ENCODE data around the gene GPATCH8.
A peak's percentile ranks its signal among the peaks of the same experiment; 100 is the strongest.
"Not testable (repeated sequence)": the region's sequence is repeated elsewhere in the genome, so short reads cannot be mapped to it uniquely, and the experiment has no call there.

The GPATCH8 gene

GRCh38 chr17:44376779-44377178, 126.4 kb downstream of the GPATCH8 start:
- Histone ChIP-seq H3K4me3 (no peak overlapping the region), H3K36me3 (replicated peaks) (no peaks in the 10 kb centered on the region), H3K4me1 (no peaks in the 10 kb centered on the region), H3K27me3 (ENCODE audit: low read depth) (no peaks in the 10 kb centered on the region), H3K9me3 (no peaks in the 10 kb centered on the region)
- in situ Hi-C loops (cut with MboI; ENCODE audit: low sequenced_read_pairs), result no loop called here
- DNase-seq (ENCODE audit: low spot score in 2 of 2), result no peak

- no peaks in the 10 kb centered on the region for H3K9me3 ChIP-seq
- H3K4me3 ChIP-seq, result no peak overlapping the region
- no peaks in the 10 kb centered on the region for H3K36me3 ChIP-seq (replicated peaks)
- H3K4me1 ChIP-seq, result no peaks in the 10 kb centered on the region
- H3K27me3 ChIP-seq (ENCODE audit: low read depth), result no peaks in the 10 kb centered on the region
- DNase-seq (ENCODE audit: low spot score in 2 of 2), result peak in 1 of 2 experiments; percentile 62
- in situ Hi-C loops (cut with MboI; ENCODE audit: low sequenced_read_pairs), result no loop called here
These were observed 127.1 kb downstream of the GPATCH8 start for GRCh38 chr17:44376124-44376523.

DNA sequence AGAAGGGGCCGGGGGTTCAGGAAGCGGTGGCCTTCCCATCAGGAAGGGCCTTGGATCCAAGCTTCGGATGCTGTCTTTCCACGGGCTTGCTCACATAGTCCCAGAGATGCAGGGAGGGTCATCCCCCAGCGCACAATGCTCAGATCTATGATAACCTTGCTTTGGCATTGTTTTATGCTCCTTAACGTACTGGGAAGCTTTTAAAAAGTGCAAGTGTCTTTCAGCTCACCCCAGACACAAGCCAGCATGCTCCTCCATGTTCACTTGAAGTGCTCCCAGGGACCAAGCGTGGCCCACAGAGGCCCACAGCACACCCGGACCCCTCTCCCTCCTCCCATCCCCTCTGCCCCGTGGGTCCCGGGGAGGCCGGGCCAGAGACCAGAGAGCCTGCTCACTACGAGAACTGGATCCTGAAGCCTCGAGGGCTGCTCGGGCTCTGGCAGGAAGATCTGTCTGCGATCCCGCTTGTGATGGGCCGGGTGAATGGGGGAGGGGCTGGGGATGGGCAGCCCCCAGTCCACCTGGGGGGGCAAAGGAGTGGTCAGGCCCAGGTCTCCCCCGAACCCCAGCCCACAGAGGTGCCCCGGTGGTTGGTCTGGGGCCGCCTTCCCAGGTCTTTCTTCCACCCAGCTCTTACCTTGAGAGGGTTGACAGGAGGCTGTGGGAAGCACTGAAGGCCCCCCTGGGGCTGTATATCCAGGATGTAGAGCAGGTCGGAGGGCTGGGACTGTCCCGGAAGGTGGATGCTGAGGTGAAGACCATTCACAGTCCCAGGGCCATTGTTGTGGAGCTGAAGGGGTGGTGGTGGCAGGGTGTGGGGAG, 127.8 kb downstream of the GPATCH8 start:
- Histone ChIP-seq H3K4me3 (no peak overlapping the region), H3K27me3 (ENCODE audit: low read depth) (no peaks in the 10 kb centered on the region), H3K9me3 (no peaks in the 10 kb centered on the region), H3K4me1 (no peaks in the 10 kb centered on the region), H3K36me3 (replicated peaks) (no peaks in the 10 kb centered on the region)
- DNase-seq (ENCODE audit: low spot score in 2 of 2), result no peak
- in situ Hi-C loops (cut with MboI; ENCODE audit: low sequenced_read_pairs), result no loop called here

DNA sequence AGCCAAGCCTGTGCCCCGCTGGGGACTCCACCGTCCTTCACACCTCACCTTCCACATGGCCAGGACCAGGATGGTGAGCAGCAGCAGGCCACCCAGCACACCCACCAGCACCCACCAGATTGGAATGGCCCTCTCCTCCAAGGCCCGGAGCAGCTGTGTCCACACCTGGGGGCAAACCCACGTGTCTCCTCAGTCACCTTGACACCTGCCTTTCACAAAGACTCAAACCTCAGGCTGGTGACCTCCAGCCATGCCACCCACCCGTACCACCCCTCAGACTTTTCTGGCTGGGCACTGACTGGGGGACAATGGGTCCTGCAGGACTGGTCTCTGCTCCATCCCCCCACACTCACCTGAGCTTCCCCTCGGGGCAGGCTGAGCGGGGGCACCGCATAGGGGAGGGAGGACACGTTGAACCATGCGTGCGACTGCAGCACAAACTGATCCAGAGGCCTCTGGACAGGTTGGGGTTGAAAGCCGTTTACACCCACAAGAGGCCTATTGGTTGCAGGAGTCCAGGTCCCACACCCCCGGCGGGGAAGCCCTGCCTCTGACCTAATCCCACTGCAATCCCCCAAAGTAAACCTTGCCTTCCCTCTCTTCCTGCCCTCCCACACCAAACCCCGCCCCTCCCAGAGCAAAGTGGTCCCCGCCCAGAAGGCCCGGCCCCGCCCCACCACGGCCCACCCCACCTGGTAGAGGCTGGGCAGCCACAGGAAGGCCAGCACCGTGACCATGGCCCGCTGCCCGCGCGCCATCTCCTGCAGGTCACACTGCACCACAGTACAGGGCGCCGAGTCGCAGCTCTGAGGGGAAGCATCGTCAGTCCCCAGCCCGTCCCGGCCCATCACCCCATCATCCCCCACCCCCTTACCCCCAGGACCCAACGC, 128.7 kb downstream of the GPATCH8 start:
- H3K4me1 ChIP-seq, result no peaks in the 10 kb centered on the region
- no peak overlapping the region for H3K4me3 ChIP-seq
- no peaks in the 10 kb centered on the region for H3K9me3 ChIP-seq
- no peaks in the 10 kb centered on the region for H3K36me3 ChIP-seq (replicated peaks)
- no peaks in the 10 kb centered on the region for H3K27me3 ChIP-seq (ENCODE audit: low read depth)
- peak in 1 of 2 experiments; percentile 30 for DNase-seq (ENCODE audit: low spot score in 2 of 2)
- in situ Hi-C loops (cut with MboI; ENCODE audit: low sequenced_read_pairs), result no loop called here

DNA sequence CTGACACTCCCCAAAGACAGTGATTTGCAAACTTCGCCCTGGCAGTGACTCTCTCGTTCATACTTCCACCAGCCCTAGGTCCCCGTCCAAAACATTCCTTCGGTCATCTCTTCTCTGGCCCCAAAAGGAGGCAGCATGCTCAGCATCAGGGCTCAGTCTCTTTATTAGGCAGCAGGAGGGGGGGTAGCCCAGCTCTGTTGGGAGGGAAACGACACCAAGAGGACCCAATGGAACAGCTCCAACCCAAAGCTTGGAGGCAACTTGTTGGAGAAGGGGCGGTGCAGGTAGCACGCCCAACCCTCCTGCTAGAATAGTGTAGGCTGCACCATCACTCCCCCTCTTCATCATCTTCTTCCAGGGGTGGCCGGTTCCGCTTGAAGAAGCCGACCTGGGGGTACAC, 131.2 kb downstream of the GPATCH8 start:
- H3K36me3 ChIP-seq (replicated peaks), result no peaks in the 10 kb centered on the region
- H3K4me1 ChIP-seq, result no peaks in the 10 kb centered on the region
- H3K27me3 ChIP-seq (ENCODE audit: low read depth), result no peaks in the 10 kb centered on the region
- no peak overlapping the region for H3K4me3 ChIP-seq
- no peak for DNase-seq (ENCODE audit: low spot score in 2 of 2)
- in situ Hi-C loops (cut with MboI; ENCODE audit: low sequenced_read_pairs), result no loop called here
- no peaks in the 10 kb centered on the region for H3K9me3 ChIP-seq

GRCh38 chr17:44369414-44370023, 133.7 kb downstream of the GPATCH8 start:
- H3K4me1 ChIP-seq, result not testable (repeated sequence)

DNA sequence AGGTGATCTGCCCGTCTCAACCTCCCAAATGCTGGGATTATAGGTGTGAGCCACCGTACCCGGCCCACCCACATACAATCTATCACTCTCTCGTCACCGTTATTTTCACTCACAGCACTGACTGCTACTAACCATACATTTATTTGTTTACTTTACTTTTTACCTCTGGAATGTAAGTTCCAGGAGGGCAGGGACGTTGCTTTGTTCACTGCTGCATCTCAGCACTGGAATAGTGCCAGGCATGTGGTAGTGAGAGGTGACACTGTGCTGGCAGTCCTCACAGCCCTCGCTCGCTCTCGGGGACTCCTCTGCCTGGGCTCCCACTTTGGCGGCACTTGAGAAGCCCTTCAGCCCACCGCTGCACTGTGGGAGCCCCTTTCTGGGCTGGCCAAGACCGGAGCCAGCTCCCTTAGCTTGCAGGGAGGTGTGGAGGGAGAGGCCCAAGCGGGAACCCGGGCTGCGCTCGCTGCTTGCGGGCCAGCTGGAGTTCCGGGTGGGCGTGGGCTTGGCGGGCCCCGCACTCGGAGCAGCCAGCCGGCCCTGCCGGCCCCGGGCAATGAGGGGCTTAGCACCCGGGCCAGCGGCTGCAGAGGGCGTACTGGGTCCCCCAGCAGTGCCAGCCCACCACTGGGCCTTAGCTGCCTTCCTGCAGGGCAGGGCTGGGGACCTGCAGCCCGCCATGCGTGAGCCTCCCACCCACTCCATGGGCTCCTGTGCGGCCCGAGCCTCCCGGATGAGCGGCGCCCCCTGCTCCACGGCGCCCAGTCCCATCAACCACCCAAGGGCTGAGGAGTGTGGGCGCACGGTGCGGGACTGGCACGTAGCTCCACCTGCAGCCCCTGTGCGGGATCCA, 134.6 kb downstream of the GPATCH8 start:
- DNase-seq (ENCODE audit: low spot score in 2 of 2); H3K4me3 ChIP-seq; H3K27me3 ChIP-seq (ENCODE audit: low read depth); H3K9me3 ChIP-seq; H3K36me3 ChIP-seq (replicated peaks); in situ Hi-C loops (cut with MboI; ENCODE audit: low sequenced_read_pairs); H3K4me1 ChIP-seq: not testable (repeated sequence)

More at GRCh38 chr17:44369414-44370023, 133.7 kb downstream of the GPATCH8 start:
- in situ Hi-C loops (cut with MboI; ENCODE audit: low sequenced_read_pairs); H3K9me3 ChIP-seq; H3K4me3 ChIP-seq; H3K36me3 ChIP-seq (replicated peaks); DNase-seq (ENCODE audit: low spot score in 2 of 2); H3K27me3 ChIP-seq (ENCODE audit: low read depth): not testable (repeated sequence)

GRCh38 chr17:44367231-44367979, 135.8 kb downstream of the GPATCH8 start:
- Histone ChIP-seq H3K4me3 (no peak overlapping the region), H3K9me3 (no peaks in the 10 kb centered on the region), H3K4me1 (no peaks in the 10 kb centered on the region), H3K27me3 (ENCODE audit: low read depth) (peaks cover 5% of the 10 kb centered on the region; the same call in 1 of the 2 replicates), H3K36me3 (replicated peaks) (no peaks in the 10 kb centered on the region)
- no peak for DNase-seq (ENCODE audit: low spot score in 2 of 2)
- in situ Hi-C loops (cut with MboI; ENCODE audit: low sequenced_read_pairs), result no loop called here

- H3K27me3 ChIP-seq (ENCODE audit: low read depth); H3K4me1 ChIP-seq; in situ Hi-C loops (cut with MboI; ENCODE audit: low sequenced_read_pairs); H3K4me3 ChIP-seq; H3K36me3 ChIP-seq (replicated peaks); H3K9me3 ChIP-seq; DNase-seq (ENCODE audit: low spot score in 2 of 2): not testable (repeated sequence)
These were observed 138.2 kb downstream of the GPATCH8 start for GRCh38 chr17:44365051-44365450.

DNA sequence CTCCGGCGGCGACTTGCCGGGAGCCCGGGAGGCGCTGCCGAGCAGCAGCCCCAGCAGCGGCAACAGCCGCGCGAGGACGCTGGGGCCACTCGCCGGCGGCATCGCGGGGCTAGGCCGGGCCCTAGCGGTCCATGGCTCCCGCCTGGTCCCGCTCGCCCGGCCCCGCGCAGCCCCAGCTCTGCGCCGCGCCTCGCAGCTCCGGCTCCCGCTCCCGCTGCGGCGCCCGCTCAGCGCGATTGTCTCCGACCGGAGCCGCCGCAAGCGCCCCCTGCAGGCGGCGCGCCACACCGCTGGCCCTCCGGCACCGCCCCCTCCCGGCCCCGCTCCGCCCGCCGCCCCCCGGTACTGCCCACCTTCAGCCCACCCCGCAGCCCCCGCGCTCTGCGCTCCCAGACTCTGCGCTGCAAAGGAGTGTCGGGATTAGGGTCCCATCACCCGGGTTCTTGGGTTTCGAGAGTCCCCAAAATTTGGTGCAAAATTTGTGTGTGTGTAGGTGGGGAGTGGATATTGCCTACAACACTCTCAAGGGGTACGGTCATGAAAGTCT, 139.5 kb downstream of the GPATCH8 start, which contains the start of gene FAM171A2:
Gene FAM171A2, minus strand, starts transcription at position 241 of the 547 bp plus-strand sequence. Its CDS starts 139 bp downstream, at position 102.
- Histone ChIP-seq H3K4me3 (peak within 1 kb of the TSS; percentile 64), H3K4me1 (peaks cover 6% of the 10 kb centered on the region; the same call in 1 of the 2 replicates), H3K27me3 (ENCODE audit: low read depth) (peaks cover 5% of the 10 kb centered on the region; the same call in 1 of the 2 replicates), H3K9me3 (no peaks in the 10 kb centered on the region), H3K36me3 (replicated peaks) (no peaks in the 10 kb centered on the region)
- in situ Hi-C loops (cut with MboI; ENCODE audit: low sequenced_read_pairs), result no loop called here
- DNase-seq (ENCODE audit: low spot score in 2 of 2), result peak; percentile 70 to 80

GRCh38 chr17:44362949-44363612, 140.1 kb downstream of the GPATCH8 start:
- in situ Hi-C loops (cut with MboI; ENCODE audit: low sequenced_read_pairs), result no loop called here
- DNase-seq (ENCODE audit: low spot score in 2 of 2), result peak in 1 of 2 experiments; percentile 60
- Histone ChIP-seq H3K4me1 (peaks cover 6% of the 10 kb centered on the region; the same call in 1 of the 2 replicates), H3K4me3 (peak overlapping the region; percentile 64), H3K36me3 (replicated peaks) (no peaks in the 10 kb centered on the region), H3K27me3 (ENCODE audit: low read depth) (peaks cover 5% of the 10 kb centered on the region; the same call in 1 of the 2 replicates), H3K9me3 (no peaks in the 10 kb centered on the region)

Measured in HAP-1 (cell line).